C4-2B (cell line): ENCODE results near the gene LRRFIP1.

Experiments used
- H3K27ac ChIP-seq: fragments of 450-650 bp; 2 replicates; pipeline ENCODE4 v1.5.1; 2017
- CTCF ChIP-seq: fragments of 450-650 bp; conservative IDR thresholded peaks from 2 replicates; pipeline ENCODE4 v1.5.1; 2017; ENCODE audit warnings: mild to moderate bottlenecking
- ZFX ChIP-seq: fragments of 450-650 bp; IDR thresholded peaks from 2 replicates; pipeline ENCODE4 v1.6.1; 2017

The LRRFIP1 gene

GRCh38 chr2:237649541-237650454 lies 22.4 kb downstream of the LRRFIP1 start:
- TF ChIP-seq CTCF = no peak
- TF ChIP-seq ZFX = no peak
- H3K27ac ChIP-seq = no peak overlapping the region

GRCh38 chr2:237650455-237650850 lies 23.1 kb downstream of the LRRFIP1 start:
- no peak overlapping the region for H3K27ac ChIP-seq

GRCh38 chr2:237651761-237652160 lies 24.4 kb downstream of the LRRFIP1 start:
- TF ChIP-seq CTCF (no peak), ZFX (no peak)
- H3K27ac ChIP-seq = no peak overlapping the region

More at GRCh38 chr2:237650455-237650850, 23.1 kb downstream of the LRRFIP1 start:
- TF ChIP-seq ZFX (no peak), CTCF (no peak)

- TF ChIP-seq CTCF (no peak), ZFX (no peak)
- H3K27ac ChIP-seq = no peak overlapping the region
Measured at GRCh38 chr2:237652181-237652580, 24.8 kb downstream of the LRRFIP1 start.

- H3K27ac ChIP-seq = no peak overlapping the region
Measured at GRCh38 chr2:237652854-237653253, 25.5 kb downstream of the LRRFIP1 start.

GRCh38 chr2:237653776-237654558 lies 26.6 kb downstream of the LRRFIP1 start:
- TF ChIP-seq CTCF (no peak), ZFX (no peak)
- H3K27ac ChIP-seq = no peak overlapping the region

More at GRCh38 chr2:237652854-237653253, 25.5 kb downstream of the LRRFIP1 start:
- no peak for TF ChIP-seq CTCF
- no peak for TF ChIP-seq ZFX

- TF ChIP-seq ZFX (no peak), CTCF (no peak)
Measured at GRCh38 chr2:237657063-237657462, 29.7 kb downstream of the LRRFIP1 start.

More at GRCh38 chr2:237657063-237657462, 29.7 kb downstream of the LRRFIP1 start:
- H3K27ac ChIP-seq = no peak overlapping the region
